NCI-H1417 (cell line): ENCODE measurements around the gene DUSP21.
"Not testable (repeated sequence)": the region's sequence is repeated elsewhere in the genome, so short reads cannot be mapped to it uniquely, and the experiment has no call there.

Experiments
- DNase-seq, 3 experiments: peaks; one replicate each; lab custom pipeline; 2025; lab: John Stamatoyannopoulos, UW

Gene DUSP21

DNA sequence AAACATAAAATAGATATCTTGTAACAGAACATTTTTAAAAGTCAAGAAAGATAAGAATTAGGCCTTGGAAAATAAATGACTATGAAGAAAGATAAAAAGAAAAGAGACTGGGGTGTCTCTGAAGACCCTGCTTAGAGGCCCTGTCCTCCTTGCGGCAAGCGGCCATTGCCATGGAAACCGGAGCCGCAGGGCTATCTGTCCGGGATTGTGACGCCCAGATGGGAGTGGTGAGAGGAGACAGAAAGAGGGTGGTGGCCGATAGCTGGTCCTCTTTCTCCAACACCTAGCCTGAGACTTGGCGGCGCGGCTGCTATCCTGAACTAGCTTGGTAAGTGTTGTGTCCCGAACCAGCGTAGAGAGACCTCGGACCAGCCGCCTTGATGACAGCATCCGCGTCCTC, at the start of gene DUSP21:
TSS of gene DUSP21 (plus strand) at position 269 of the 400 bp plus-strand sequence. CDS start at position 381, 112 bp downstream.
- DNase-seq: no peak

DNA sequence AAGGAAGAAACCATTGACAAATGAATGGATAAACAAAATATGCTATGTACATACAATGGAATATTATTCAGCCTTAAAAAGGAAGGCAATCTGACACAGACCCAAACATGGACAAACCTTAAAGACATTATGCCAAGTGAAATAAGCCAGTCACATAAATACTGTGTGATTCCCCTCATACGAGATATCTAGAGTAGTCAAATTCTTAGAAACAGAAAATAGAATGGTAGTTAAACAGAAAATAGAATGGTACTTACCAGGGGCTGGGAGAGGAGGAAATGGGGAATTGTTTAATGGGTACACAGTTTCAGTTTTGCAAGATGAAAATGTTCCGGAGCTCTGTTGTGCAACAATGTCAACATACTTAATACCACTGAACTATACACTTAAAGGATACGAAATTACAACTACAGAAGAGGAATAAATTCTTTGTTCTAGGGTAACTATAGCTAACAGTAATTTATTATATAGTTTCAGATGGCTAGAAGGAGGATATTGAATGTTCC, 47.8 kb upstream of the DUSP21 start:
- DNase-seq: no peak

DNA sequence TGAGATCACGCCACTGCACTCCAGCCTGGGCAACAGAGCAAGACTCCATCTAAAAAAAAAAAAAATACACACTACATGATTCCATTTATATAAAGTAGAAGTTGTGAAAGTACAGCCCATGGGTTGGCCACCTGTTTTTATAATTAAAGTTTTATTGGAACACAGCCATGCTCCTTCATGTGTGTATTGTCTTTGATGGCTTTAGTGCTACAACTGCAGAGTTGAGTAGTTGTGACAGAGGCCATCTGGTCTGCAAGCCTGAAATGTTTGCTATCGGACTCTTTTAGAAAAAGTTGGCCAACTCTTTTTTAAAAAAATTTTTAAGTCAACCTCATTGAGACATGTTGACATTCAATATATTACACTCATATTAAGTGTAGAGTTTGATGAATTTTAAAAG, 41.2 kb upstream of the DUSP21 start:
- DNase-seq: no peak

DNA sequence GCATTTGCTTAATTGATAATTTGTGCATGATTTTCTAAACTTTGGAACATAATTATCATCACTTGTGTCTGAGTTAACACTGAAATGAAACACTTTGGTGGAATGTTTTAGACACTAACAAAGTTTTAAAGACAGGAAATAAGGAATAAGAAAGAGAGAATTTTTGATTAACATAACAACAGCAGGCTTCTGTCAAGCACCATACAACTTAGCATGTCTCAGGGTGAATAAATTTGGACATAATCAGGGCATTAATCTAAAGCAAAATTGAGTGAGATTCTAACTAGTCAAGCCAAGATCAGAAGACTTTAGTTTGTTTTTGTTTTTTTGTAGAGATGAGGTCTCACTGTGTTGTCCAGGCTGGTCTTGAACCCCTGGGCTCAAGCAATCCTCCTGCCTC, 28.1 kb upstream of the DUSP21 start:
- no peak for DNase-seq

DNA sequence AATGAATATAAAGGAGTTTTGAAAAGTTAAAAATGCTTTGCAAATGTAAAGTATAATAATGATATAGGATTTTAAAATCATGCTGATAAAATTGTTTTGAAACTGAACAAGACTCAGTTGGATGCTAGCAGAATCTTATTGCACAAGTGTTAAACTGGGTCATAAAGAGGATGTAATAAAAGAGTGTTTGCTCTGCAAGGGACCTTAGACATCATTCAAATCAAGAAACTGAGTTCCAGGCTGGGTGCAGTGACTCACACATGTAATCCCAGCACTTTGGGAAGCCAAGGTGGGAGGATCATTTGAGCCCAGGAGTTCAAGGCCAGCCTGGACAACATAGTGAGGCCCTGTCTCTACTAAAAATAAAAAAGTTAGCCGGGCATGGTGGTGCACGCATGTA, 27.5 kb upstream of the DUSP21 start:
- DNase-seq: no peak

DNA sequence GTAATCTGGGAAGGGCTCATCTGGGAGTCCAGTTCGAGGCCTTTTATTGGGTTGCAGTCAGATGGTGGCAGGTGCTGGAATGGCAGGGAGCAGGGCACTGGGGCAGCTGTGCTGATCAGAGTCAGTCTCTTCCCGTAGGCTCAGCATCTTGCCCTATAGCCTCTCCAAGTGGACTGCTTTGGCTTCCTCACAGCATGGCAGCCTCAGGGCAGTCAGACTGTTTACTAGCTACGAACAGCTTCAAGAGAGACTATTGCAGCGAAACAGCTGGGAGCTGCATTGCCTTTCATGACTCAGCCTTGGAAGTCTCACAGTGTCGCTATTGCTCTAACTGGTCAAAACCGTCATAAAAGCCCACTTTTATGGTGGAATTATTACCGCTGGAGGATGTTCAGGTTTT, 26.8 kb upstream of the DUSP21 start:
- no peak for DNase-seq

DNA sequence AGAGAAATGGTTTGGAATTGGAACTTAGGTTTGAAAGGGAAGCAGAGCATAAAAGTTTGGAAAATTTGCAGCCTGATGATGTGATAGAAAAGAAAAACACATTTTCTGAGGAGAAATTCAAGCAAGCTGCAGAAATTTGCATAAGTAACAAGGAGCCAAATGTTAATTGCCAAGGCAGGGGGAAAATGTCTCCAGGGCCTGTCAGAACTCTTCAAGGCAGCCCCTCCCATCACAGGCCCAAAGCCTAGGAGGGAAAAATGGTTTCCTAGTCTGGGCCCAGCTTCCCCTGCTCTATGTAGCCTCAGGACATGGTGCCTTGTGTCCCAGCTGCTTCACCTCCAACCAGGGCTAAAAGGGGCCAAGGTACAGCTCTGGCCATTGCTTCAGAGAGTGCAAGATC, 21.2 kb upstream of the DUSP21 start:
- no peak for DNase-seq

DNA sequence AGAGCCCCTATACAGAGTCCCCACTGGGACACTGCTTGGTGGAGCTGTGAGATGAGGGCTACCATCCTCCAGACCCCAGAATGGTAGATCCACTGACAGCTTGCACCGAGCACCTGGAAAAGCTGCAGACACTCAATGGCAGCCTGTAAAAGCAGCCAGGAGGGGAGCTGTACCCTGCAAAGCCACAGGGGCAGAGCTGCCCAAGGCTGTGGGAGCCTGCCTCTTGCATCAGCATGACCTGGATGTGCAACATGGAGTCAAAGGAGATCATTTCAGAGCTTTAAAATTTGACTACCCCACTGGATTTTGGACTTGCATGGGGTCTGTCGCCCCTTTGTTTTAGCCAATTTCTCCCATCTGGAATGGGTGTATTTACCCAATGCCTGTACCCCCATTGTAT, 20.6 kb upstream of the DUSP21 start:
- not testable (repeated sequence) for DNase-seq

DNA sequence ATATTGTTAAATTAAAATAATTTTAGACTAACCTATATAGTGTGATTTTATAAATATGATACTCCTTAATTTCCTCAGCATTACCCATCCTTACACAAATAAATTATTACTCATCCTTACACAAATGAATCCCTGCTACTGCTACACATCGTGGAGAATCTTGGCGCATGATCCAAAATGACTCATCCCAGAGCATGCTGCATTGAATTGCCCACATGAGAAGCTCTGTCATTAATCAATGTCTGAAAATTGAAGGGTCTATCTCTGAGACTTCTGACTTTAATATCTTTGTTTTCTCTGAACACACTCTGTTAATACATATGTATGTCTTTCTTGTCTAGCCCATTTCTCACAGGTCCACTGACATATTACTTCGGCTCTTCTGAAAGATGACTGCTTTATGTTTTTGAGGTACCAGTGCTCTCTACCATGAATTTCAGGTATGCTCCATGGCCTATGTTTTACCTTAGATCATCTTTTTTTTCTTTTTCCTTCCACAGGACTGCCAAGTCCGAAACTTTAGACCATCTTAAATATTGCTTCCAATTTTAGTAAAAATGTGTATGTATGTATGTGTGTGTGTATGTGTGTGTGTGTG, 15.7 kb upstream of the DUSP21 start:
- no peak for DNase-seq

DNA sequence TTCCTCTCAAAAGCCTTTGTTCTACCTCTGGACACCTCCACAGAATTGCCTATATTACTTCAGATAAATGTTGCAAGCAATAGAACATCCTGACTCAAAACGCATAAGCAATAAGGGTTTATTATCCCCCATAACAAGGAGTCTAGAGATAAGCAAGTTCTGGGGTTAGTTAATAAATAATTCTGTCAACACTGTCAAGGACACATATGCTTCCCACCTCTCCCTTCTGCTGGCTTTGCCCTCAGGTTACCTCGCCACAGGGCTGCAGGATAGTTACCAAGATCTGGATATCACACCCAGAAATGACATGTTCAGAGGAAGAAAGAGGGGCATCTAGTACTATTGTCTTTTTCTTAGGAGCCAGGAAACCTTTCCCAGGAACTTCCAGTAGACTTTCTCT, 14.0 kb upstream of the DUSP21 start:
- no peak for DNase-seq

DNA sequence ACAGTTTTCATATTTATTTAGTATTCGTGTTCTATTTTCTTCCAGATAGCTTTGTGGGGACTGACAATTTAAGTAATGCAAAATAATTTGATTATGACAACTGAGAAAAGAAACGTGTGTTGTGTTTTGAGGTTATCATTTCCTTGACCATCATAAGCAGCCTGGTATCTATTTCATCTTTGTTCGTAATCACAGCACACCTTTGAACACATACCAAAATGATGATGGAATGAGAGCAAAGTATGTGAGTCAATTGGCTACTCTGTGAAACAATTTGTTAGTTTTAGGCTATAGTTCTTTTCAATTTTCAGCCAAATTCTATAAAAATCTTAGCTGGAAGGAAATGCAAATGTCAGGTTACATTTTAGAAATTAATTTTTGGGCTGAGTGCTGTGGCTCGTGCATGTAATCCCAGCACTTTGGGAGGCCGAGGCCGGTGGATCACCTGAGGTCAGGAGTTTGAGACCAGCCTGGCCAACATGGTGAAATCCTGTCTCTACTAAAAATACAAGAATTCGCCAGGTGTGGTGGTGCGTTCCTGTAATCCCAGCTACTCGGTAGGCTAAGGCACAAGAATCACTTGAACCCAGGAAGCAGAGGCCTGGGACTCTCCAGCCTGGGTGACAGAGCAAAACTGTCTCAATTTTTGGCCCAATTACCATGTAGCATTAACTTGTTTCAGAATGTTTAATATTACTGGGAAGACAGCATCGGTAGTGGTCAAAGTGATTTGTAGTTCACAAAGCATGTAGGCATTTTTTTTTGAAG, 1.1 kb upstream of the DUSP21 start:
- DNase-seq: no peak

DNA sequence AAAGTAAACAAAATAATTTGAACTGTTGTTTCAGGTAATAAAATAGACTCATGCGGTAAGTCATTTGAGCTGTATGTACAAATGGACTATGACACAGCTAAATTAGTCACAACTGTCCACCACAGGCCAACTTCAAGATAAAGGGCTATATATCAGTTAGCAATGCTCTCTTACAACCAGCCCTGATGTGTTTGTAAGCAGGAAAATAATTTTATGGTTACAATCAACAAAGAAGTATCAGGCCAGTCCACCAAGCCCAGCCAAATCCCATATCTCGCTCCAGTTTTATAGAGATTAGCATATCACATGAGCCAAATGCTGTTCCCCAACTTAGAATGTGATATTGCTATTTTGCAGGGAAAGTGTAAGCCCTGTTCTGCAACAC, 511 bp upstream of the DUSP21 start:
- no peak for DNase-seq

DNA sequence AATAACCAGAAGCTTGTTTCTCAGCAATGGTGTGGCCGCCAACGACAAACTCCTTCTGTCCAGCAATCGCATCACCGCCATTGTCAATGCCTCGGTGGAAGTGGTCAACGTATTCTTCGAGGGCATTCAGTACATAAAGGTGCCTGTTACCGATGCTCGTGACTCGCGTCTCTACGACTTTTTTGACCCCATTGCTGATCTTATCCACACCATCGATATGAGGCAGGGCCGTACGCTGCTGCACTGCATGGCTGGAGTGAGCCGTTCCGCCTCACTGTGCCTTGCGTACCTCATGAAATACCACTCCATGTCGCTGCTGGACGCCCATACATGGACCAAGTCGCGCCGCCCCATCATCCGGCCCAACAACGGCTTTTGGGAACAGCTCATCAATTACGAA, 383 bp downstream of the DUSP21 start:
- no peak for DNase-seq

DNA sequence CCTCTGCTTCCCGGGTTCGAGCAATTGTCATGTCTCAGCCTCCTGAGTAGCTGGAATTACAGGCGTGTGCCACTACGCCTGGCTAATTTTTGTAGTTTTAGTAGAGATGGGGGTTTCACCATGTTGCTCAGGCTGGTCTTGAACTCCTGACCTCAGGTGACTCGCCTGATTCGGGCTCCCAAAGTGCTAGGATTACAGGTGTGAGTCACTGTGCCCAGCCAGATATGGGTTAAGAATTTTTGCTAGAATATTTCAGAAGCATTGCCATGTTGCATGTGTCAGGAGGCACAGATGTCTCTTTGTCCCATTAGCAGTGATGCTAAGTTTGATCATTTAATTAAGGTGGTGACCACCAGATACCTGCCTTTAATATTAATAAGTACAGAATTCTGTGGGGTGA, 7.1 kb downstream of the DUSP21 start:
- DNase-seq: not testable (repeated sequence)

DNA sequence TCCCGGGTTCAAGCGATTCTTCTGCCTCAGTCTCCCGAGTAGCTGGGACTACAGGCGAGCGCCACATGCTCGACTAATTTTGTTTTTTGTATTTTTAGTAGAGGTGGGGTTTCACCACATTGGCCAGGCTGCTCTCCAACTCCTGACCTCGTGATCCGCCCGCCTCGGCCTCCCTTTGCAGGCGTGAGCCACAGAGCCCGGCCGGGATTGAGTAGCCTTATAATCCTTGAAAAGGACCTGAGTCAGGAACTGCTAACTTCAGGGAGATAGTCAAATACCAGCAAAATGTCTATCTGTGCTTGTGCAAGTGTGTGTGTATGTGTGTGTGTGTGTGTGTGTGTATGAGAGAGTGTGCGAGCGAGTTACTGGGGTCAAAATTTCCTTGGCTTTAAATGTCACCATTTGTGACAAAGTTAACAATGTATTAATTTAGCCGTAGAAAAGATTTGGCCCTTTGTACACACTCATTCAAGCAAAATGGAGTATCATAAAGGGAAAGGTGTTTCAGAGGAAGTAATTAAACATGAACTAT, 27.4 kb downstream of the DUSP21 start:
- DNase-seq: peak in 2 of 3 experiments; percentile 64 to 65

DNA sequence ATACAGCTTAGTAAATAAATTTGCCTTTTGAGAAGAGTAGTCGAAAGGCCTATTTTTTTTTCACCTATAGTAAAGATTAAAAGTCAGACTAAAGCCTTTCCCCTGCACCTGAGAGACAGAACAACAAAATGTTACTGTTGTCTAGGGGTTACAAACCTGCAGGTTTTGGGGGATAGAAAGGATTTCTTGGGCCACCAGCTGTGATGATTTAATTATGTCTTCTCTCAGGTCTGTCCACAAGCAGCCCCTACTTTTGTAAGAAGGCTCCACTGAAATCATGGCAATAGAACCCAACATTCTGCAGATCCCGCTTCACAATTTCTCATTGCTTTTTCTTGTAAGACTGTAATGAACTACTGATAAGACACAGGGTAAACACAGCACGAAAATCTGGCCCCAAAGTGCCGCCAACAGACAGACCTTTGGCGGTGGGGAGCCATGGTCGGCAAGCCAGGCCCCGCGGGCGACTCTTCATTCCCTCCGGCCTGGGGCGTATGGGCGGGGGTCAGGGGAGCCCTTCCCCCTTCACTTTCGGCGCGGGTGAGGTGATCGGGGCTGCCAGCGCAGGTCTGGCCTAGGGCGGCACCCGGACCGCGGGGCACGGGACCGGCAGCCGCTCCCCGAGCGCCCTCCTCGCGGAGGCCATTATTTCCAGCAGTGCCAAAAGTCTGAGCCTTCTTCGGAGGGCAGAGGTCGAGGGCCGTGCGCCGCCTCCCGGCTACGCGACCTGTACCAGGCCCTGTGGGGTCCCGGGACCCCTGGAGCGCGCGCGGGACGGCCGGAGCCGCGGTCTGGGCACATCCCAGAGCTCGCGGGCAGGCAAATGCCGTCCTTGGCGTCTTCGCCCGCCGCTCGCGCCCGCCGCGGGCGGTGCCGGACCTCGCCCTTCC, 28.4 kb downstream of the DUSP21 start:
- DNase-seq: peak in 2 of 3 experiments; percentile 90 to 91

DNA sequence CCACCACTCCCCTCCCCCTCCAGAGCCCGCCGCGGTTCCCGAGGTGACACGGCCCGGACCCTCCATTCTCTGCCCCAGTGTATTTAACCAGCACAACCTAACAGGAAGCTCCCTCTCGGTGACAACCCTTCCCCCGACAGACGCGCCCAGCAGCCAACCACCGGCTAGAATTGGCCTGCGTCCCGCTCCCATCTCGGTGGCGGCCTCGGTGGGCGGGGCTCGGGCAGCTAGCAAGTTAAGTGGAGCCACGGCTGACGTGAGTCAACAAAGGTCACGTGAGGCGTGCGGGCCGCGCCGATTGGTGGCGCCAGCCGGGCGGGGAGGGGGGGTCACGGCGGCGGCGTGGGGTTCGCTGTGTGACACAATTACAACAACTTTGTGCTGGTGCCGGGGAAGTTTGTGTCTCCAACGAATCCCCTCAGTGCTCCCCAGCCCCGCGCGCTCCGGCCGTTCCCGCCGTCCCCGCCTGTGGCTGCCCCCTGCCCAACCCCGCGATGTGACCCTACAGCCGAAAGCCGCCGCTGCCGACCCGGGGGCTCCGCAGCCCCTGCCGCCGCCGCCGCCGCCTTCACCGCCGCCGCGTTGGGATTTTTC, 29.1 kb downstream of the DUSP21 start, which contains the start of gene KDM6A:
TSS of gene KDM6A (plus strand) at position 368 of the 594 bp plus-strand sequence. CDS start 364 bp downstream, outside the sequence.
- peak; percentile 97 to 100 (median 100) for DNase-seq

DNA sequence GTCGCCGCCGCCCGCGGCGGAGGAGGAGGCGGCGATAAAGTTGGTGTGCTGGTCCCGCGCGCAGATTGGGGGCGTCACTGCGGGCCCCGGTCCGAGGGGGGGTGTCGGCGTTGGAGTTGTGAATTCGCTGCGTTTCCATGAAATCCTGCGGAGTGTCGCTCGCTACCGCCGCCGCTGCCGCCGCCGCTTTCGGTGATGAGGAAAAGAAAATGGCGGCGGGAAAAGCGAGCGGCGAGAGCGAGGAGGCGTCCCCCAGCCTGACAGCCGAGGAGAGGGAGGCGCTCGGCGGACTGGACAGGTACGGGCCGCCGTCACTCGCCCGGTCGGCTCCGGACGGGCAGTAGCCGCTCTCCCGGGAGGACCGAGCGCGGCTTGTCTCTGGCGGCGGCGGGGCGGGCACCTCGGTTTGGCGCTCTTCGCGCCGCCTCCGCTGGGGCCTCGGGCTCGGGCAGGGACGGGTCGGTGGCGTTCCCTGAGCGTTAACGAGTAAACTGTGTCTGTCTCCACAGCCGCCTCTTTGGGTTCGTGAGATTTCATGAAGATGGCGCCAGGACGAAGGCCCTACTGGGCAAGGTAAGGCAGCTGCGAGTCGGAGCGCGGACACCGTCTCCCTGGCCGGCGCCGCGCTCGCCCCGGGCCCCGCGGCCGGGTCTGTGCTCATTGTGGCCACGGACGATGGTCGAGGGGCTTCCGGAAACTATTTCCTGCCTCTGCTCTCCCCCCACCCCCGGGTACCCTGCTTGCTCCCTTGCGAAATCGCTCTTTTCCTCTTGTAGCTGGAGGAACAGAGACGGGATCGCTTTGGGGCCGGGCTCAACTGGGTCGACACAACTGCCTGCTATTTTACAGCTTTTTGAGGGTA, 29.8 kb downstream of the DUSP21 start:
- peak; percentile 40 to 88 (median 86) for DNase-seq

DNA sequence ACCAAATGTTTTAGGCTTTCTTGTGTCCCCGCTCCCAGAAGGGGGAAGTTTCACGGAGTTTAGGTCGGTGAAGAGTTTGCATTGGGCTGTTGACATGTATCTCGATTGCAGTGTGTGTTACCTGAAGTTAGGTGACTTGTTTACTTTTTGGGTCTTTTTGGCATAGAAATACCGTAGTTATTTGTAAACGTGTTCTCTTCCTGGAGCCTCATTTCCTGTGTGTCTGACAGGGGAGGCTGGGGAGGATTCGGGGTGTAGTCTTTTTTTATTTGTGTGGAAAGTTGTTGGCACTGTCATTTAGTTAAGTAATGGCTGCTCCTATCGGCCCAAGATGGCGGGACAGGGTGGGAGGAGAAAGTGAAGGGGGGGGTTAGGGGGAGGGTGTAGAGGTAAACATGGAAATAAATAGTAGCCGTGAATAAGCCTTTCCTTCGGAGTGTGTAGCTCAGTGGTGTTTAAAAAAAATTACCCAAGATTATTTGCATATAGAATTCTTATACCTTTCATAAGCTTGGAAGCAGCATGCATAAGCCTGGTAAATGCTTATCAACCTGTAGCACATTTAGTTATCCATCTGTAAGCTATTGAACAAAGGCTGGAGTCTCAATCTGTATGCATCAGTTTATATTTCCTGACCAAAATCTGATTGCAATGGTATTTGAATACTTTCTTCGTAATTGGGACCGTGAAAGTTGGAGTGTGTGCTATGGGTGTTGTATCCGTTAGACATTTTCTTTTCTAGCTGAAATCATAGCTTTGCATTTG, 30.8 kb downstream of the DUSP21 start:
- peak in 2 of 3 experiments; percentile 66 to 74 for DNase-seq

DNA sequence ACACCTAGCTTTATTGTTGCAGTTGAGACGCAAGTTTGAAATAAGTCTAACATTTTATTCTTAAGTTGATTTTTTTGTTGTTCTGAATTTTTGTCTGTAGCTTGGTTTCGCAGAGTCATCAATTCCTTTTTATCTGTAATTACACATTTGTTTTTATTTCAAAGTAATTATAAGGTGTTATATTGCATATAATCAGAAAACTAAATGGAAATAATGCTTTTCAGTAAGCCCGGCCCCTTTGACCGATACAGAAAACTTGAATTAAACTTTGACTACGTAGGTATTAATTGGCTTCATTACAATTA, 31.3 kb downstream of the DUSP21 start:
- DNase-seq: no peak
